OCI-LY1 (cell line): Measurements from ENCODE around the gene ASCC1.

Experiments used
- H2AFZ ChIP-seq: fragments of 200-600 bp; sonication (generic), shearing (Covaris generic); 2 replicates; pipeline ENCODE4 v1.6.0; 2014; ENCODE audit warnings: antibody characterized with exemption, mild to moderate bottlenecking, low read length
- H3F3A ChIP-seq: fragments of 200-600 bp; sonication (generic), shearing (Covaris generic); 2 replicates; pipeline ENCODE4 v1.6.0; 2014; ENCODE audit warnings: mild to moderate bottlenecking, antibody characterized with exemption, low read length, moderate library complexity; ENCODE audit not compliant: insufficient read depth
- H3K27ac ChIP-seq: fragments of 200-600 bp; sonication (generic); 2 replicates; pipeline ENCODE4 v1.5.1; 2014; ENCODE audit warnings: low read length, mixed run types, mild to moderate bottlenecking, low read depth; ENCODE audit not compliant: poor library complexity, severe bottlenecking
- H3K27me3 ChIP-seq: fragments of 200-600 bp; sonication (generic); 2 replicates; pipeline ENCODE4 v1.6.0; 2014; ENCODE audit warnings: antibody characterized with exemption, mild to moderate bottlenecking, low read length, moderate library complexity; ENCODE audit not compliant: insufficient read depth
- H3K36me3 ChIP-seq: fragments of 200-600 bp; sonication (generic); 2 replicates; pipeline ENCODE4 v1.6.1; 2014; ENCODE audit warnings: mild to moderate bottlenecking, antibody characterized with exemption, low read length, moderate library complexity, mixed read lengths; ENCODE audit not compliant: insufficient read depth
- H3K4me1 ChIP-seq: fragments of 200-600 bp; sonication (generic); 2 replicates; pipeline ENCODE4 v1.5.1; 2014; ENCODE audit warnings: mild to moderate bottlenecking, low read length, moderate library complexity; ENCODE audit not compliant: insufficient read depth, severe bottlenecking
- H3K4me2 ChIP-seq: fragments of 200-600 bp; sonication (generic), shearing (Covaris generic); 2 replicates; pipeline ENCODE4 v1.6.1; 2014; ENCODE audit warnings: low read length
- H3K4me3 ChIP-seq: fragments of 200-600 bp; sonication (generic); 2 replicates; pipeline ENCODE4 v1.5.1; 2014; ENCODE audit warnings: low read length, low read depth, mild to moderate bottlenecking, mixed read lengths; ENCODE audit not compliant: poor library complexity, severe bottlenecking
- H3K79me2 ChIP-seq: fragments of 200-600 bp; shearing (Covaris generic); 2 replicates; pipeline ENCODE4 v1.6.1; 2016; ENCODE audit warnings: mixed run types, low read length, mixed read lengths; ENCODE audit not compliant: insufficient read depth
- H3K9ac ChIP-seq: fragments of 200-600 bp; sonication (generic), shearing (Covaris generic); 2 replicates; pipeline ENCODE4 v1.6.1; 2014; ENCODE audit warnings: mild to moderate bottlenecking, low read length, mixed read lengths
- H3K9me2 ChIP-seq: fragments of 200-600 bp; sonication (generic), shearing (Covaris generic); 2 replicates; pipeline ENCODE4 v1.6.1; 2014; ENCODE audit warnings: low read depth, mild to moderate bottlenecking, low read length, mixed read lengths
- H3K9me3 ChIP-seq: fragments of 200-600 bp; shearing (Covaris generic); 2 replicates; pipeline ENCODE4 v1.6.1; 2014; ENCODE audit warnings: low read length, mixed read lengths
- H4K20me1 ChIP-seq: fragments of 200-600 bp; sonication (generic), shearing (Covaris generic); 2 replicates; pipeline ENCODE4 v1.6.0; 2016; ENCODE audit warnings: mild to moderate bottlenecking, low read length; ENCODE audit not compliant: insufficient read depth
- EZH2 ChIP-seq: fragments of 200-600 bp; sonication (generic), shearing (Covaris generic); IDR thresholded peaks from 2 replicates; pipeline ENCODE4 v1.8.0; 2017; ENCODE audit warnings: borderline replicate concordance, mixed run types, mild to moderate bottlenecking, antibody characterized with exemption, low read length, moderate library complexity, mixed read lengths
- TF ChIP-seq, protein P1 (sequence below): fragments of 200-600 bp; sonication (generic), shearing (Covaris generic); IDR thresholded peaks from 2 replicates; pipeline ENCODE4 v1.5.1; 2017; ENCODE audit warnings: mild to moderate bottlenecking, antibody characterized with exemption, low read length, moderate library complexity, mixed read lengths

Gene ASCC1

DNA sequence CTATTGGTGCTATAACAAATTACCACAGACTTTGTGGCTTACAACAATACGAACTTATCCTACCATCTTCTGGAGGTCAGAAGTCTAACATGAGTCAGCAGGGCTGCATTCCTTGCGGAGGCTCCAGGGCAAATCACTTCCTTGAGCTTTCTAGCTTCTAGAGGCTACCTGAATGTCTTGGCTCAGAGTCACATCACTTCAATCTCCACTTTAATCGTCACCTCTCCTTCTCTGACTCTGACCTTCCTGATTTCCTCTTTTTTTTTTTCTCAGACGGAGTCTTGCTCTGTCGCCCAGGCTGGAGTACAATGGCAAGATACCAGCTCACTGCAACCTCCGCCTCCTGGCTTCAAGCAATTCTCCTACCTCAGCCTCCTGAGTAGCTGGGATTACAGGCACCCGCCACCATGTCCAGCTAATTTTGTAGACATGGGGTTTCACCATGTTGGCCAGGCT lies 44.9 kb downstream of the ASCC1 start:
- H4K20me1 ChIP-seq = no peaks in the 10 kb centered on the region
- H3K9me3 ChIP-seq = no peaks in the 10 kb centered on the region
- H3K79me2 ChIP-seq = no peaks in the 10 kb centered on the region
- no peaks in the 10 kb centered on the region for H3K9me2 ChIP-seq
- no peak overlapping the region for H2AFZ ChIP-seq
- peaks cover 13% of the 10 kb centered on the region; the same call in 1 of the 2 replicates for H3K36me3 ChIP-seq
- H3F3A ChIP-seq = no peaks in the 10 kb centered on the region
- no peak overlapping the region for H3K4me3 ChIP-seq
- H3K27me3 ChIP-seq = no peaks in the 10 kb centered on the region
- H3K27ac ChIP-seq = no peak overlapping the region
- peaks cover 19% of the 10 kb centered on the region for H3K4me1 ChIP-seq
- no peak overlapping the region for H3K9ac ChIP-seq
- no peak for TF ChIP-seq EZH2
- TF ChIP-seq, protein P1, sequence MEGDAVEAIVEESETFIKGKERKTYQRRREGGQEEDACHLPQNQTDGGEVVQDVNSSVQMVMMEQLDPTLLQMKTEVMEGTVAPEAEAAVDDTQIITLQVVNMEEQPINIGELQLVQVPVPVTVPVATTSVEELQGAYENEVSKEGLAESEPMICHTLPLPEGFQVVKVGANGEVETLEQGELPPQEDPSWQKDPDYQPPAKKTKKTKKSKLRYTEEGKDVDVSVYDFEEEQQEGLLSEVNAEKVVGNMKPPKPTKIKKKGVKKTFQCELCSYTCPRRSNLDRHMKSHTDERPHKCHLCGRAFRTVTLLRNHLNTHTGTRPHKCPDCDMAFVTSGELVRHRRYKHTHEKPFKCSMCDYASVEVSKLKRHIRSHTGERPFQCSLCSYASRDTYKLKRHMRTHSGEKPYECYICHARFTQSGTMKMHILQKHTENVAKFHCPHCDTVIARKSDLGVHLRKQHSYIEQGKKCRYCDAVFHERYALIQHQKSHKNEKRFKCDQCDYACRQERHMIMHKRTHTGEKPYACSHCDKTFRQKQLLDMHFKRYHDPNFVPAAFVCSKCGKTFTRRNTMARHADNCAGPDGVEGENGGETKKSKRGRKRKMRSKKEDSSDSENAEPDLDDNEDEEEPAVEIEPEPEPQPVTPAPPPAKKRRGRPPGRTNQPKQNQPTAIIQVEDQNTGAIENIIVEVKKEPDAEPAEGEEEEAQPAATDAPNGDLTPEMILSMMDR = no peak
- no peak overlapping the region for H3K4me2 ChIP-seq

DNA sequence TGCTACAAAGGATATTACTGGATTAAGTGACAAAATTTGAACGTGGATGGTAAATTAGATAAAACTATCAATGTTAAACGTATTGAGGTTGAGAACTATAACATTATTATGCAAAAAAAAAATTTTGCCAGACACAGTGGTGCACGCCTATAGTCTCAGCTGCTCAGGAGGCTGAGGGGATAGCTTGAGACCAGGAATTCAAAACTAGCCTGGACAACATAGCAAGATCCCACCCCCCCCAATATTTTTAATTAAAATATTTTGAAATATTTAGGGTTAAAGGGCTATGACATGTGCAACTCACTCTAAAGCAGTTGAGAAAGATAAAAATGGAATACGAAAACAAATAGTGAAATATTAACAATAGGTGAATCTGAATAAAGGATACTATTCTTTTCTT lies 45.3 kb downstream of the ASCC1 start:
- Histone ChIP-seq H3K4me3 (no peak overlapping the region), H4K20me1 (no peaks in the 10 kb centered on the region), H3K9me3 (no peaks in the 10 kb centered on the region), H3K4me1 (peaks cover 19% of the 10 kb centered on the region), H3K79me2 (no peaks in the 10 kb centered on the region), H3K4me2 (no peak overlapping the region), H3F3A (no peaks in the 10 kb centered on the region), H3K27ac (no peak overlapping the region), H3K27me3 (no peaks in the 10 kb centered on the region), H3K36me3 (peaks cover 13% of the 10 kb centered on the region; the same call in 1 of the 2 replicates), H3K9ac (no peak overlapping the region), H3K9me2 (no peaks in the 10 kb centered on the region), H2AFZ (no peak overlapping the region)
- TF ChIP-seq, protein P1 = no peak
- no peak for TF ChIP-seq EZH2

DNA sequence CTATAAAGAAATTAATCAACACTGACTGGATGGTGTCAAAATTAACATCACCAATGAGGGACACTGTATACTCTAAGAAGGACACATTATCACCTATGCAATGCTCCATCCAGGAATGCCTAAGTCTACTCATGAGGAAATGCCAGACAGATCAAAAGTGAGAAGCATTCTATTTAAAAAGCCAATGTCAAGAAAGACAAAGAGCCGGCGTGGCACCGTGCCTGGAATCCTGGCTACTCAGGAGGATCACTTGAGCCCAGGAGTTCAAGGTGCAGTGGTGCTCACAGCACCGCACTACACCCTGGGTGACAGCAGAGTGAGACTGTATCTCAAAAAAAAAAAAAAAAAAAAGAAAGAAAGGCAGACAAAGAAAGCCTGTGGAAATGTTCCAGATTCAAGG lies 45.8 kb downstream of the ASCC1 start:
- peaks cover 13% of the 10 kb centered on the region; the same call in 1 of the 2 replicates for H3K36me3 ChIP-seq
- no peaks in the 10 kb centered on the region for H3K9me3 ChIP-seq
- H2AFZ ChIP-seq = no peak overlapping the region
- H3K27me3 ChIP-seq = no peaks in the 10 kb centered on the region
- TF ChIP-seq, protein P1 = no peak
- no peak for TF ChIP-seq EZH2
- H3K4me3 ChIP-seq = no peak overlapping the region
- H3K9ac ChIP-seq = no peak overlapping the region
- no peaks in the 10 kb centered on the region for H3F3A ChIP-seq
- H3K79me2 ChIP-seq = no peaks in the 10 kb centered on the region
- no peak overlapping the region for H3K27ac ChIP-seq
- no peaks in the 10 kb centered on the region for H3K9me2 ChIP-seq
- no peak overlapping the region for H3K4me2 ChIP-seq
- peaks cover 16% of the 10 kb centered on the region for H3K4me1 ChIP-seq
- H4K20me1 ChIP-seq = no peaks in the 10 kb centered on the region
